GM23248 (cell line): Measurements from ENCODE around the gene PTGDR.

Source experiments
- EZH2 ChIP-seq: fragments of 200-600 bp; sonication (generic); IDR thresholded peaks from 2 replicates; pipeline ENCODE4 v1.6.1; 2018; ENCODE audit warnings: antibody characterized with exemption, mild to moderate bottlenecking; ENCODE audit not compliant: insufficient read depth, poor library complexity, severe bottlenecking
- EZH2phosphoT487 ChIP-seq: fragments of 200-600 bp; sonication (generic); IDR thresholded peaks from 2 replicates; pipeline ENCODE4 v1.6.1; 2018; ENCODE audit warnings: antibody characterized with exemption, moderate library complexity, mild to moderate bottlenecking, low read depth; ENCODE audit not compliant: insufficient read depth

GRCh38 chr14:52265253-52265652 lies 2.2 kb upstream of the PTGDR start:
- TF ChIP-seq EZH2 (no peak), EZH2phosphoT487 (no peak)
